Spleen (tissue), 11 donors: ENCODE results near the gene PIP5K1B. TPM values are rescaled to one million over a fixed set of nuclear protein-coding genes. Genes with fewer than 3 reads are reported as not detected.

ENCODE experiments used
- DNase-seq: peaks from one replicate; pipeline ENCODE4 v3.0.0-alpha.2; 2020
- H3K27ac ChIP-seq, 8 donors: fragments of 200-600 bp; sonication (generic) in 7 of 8; 1 replicate in 4 of 8; 2 replicates in 4 of 8; pipeline versions ENCODE4 v1.5.0 to v1.8.0; 2016 to 2021; ENCODE audit warnings: inconsistent platforms in 4 of 8, mild to moderate bottlenecking in 4 of 8, moderate library complexity in 1 of 8
- H3K27me3 ChIP-seq, 7 donors: fragments of 200-600 bp; sonication (generic) in 6 of 7; replicated peaks in 1 of 7; 1 replicate in 4 of 7; 2 replicates in 3 of 7; pipeline versions ENCODE4 v1.5.0 to v1.8.0; 2016 to 2021; ENCODE audit warnings: inconsistent platforms in 3 of 7, mild to moderate bottlenecking in 1 of 7
- H3K36me3 ChIP-seq, 6 donors: fragments of 200-600 bp; sonication (generic) in 5 of 6; 1 replicate in 4 of 6; 2 replicates in 2 of 6; pipeline versions ENCODE4 v1.5.0 to v1.8.0; 2016 to 2021; ENCODE audit warnings: inconsistent platforms in 2 of 6
- H3K4me1 ChIP-seq, 6 donors: fragments of 200-600 bp; sonication (generic) in 5 of 6; 1 replicate in 3 of 6; 2 replicates in 3 of 6; pipeline versions ENCODE4 v1.5.0 to v1.8.0; 2016 to 2021; ENCODE audit warnings: inconsistent platforms in 3 of 6
- H3K4me3 ChIP-seq, 8 donors: fragments of 200-600 bp; sonication (generic) in 7 of 8; 1 replicate in 4 of 8; 2 replicates in 4 of 8; pipeline versions ENCODE4 v1.5.0 to v1.8.0; 2016 to 2021; ENCODE audit warnings: inconsistent platforms in 4 of 8, mild to moderate bottlenecking in 4 of 8, moderate library complexity in 2 of 8
- H3K9me3 ChIP-seq, 8 donors: fragments of 200-600 bp; sonication (generic) in 7 of 8; 1 replicate in 4 of 8; 2 replicates in 4 of 8; pipeline versions ENCODE4 v1.5.0 to v1.8.0; 2016 to 2021; ENCODE audit warnings: inconsistent platforms in 4 of 8
- CTCF ChIP-seq, 11 experiments: fragments of 200-600 bp in 7 of 11; fragments of 450-650 bp in 4 of 11; sonication (generic) in 4 of 11; IDR thresholded peaks in 8 of 11; conservative IDR thresholded peaks in 3 of 11; 1 replicate in 7 of 11; 2 replicates in 4 of 11; pipeline versions ENCODE4 v1.4.0 to v1.8.0; 2016 to 2021; ENCODE audit warnings: antibody characterized with exemption in 11 of 11, inconsistent platforms in 4 of 11, mild to moderate bottlenecking in 1 of 11
- POLR2A ChIP-seq, 3 donors: fragments of 450-650 bp; IDR thresholded peaks; one replicate each; pipeline ENCODE4 v1.5.1; 2017; ENCODE audit warnings: antibody characterized with exemption in 3 of 3, mild to moderate bottlenecking in 1 of 3
- POLR2AphosphoS5 ChIP-seq, 3 donors: sonication (generic); formaldehyde crosslinking; IDR thresholded peaks; one replicate each; pipeline ENCODE4 v1.5.1; 2017; ENCODE audit warnings: antibody characterized with exemption in 3 of 3
- WGBS, 5 donors: extraction: QIAGEN DNeasy Blood & Tissue Kit in 3 of 5; methylation state at CpG; one replicate each; pipeline versions ENCODE4 v1.1.5 to v1.1.7; 2013 to 2018; 5-methylcytosine and 5-hydroxymethylcytosine counted together
- intact Hi-C: fragments of 100-400 bp; cut with DNase I; formaldehyde crosslinking; loops from one replicate; pipeline ENCODE4 v1.15.0; 2023; ENCODE audit warnings: low total_unique reads
- polyA plus RNA-seq, 3 donors: library from polyadenylated mRNA; stranded (reverse); fragments of 200-250 nt; gene quantifications; one replicate each; pipeline ENCODE4 v1.2.1, GENCODE V29; 2013
- total RNA-seq, 7 donors: library from RNA; depleted of rRNA in 3 of 7; stranded (reverse); fragments of >200 nt in 3 of 7; fragmentation: NEBNext Ultra II Directional in 4 of 7; extraction: Animal tissue kit (Norgen Biotek cat#: 25700) in 4 of 7; gene quantifications; one replicate each; pipeline versions ENCODE4 v1.1.0 to v1.2.1, GENCODE V29; 2016 to 2021
- donor health status: healthy with polysubstance abuse.
- donor health status: DM: no; HTN: no; CAD: no; lungs with moderate emphysema.
- donor health status: DM: no; HTN: no; CAD: no.
- donor health status: Bipolar disorder and iron deficiency.
- donor health status: healthy.
- donor health status: DM: no; HTN: no; CAD: no.
- donor health status: DM: yes; HTN: yes; CAD: no.

PIP5K1B gene
- total and polyA plus RNA-seq, 10 donors = 1.5 to 10.3 (median 6.8) TPM

- Histone ChIP-seq H3K27me3 (no peaks in the 10 kb centered on the region), H3K27ac (no peak overlapping the region), H3K36me3 (peaks cover 0 to 16% (median 4%) of the 10 kb centered on the region in 6 donors), H3K4me1 (peaks cover 0 to 15% (median 4%) of the 10 kb centered on the region in 6 donors), H3K9me3 (no peaks in the 10 kb centered on the region), H3K4me3 (no peak overlapping the region)
- intact Hi-C loops = no loop called here
- DNase-seq = no peak
- no peak for TF ChIP-seq POLR2A (IDR thresholded peaks at IDR 0.05)
- no peak for TF ChIP-seq POLR2AphosphoS5 (IDR thresholded peaks at IDR 0.05)
- no peak for TF ChIP-seq CTCF (IDR thresholded peaks at IDR 0.05 in 8 of 11, conservative IDR thresholded peaks at IDR 0.05 in 3 of 11)
- WGBS, 5 donors = 90 to 95% (median 92%) methylated on average over 3 of the region's 3 CpGs
Measured at GRCh38 chr9:68791169-68791568, 86.1 kb downstream of the PIP5K1B start.

GRCh38 chr9:68793605-68794343, 88.7 kb downstream of the PIP5K1B start:
- WGBS, 5 donors = 61 to 75% (median 69%) methylated on average over 6 of the region's 6 CpGs
- Histone ChIP-seq H3K27me3 (no peaks in the 10 kb centered on the region), H3K9me3 (no peaks in the 10 kb centered on the region), H3K27ac (no peak overlapping the region), H3K4me1 (peaks cover 0 to 15% (median 4%) of the 10 kb centered on the region in 6 donors), H3K4me3 (no peak overlapping the region), H3K36me3 (peaks cover 0 to 6% (median 0%) of the 10 kb centered on the region in 6 donors)
- TF ChIP-seq POLR2A (IDR thresholded peaks at IDR 0.05) = no peak
- TF ChIP-seq CTCF (IDR thresholded peaks at IDR 0.05 in 8 of 11, conservative IDR thresholded peaks at IDR 0.05 in 3 of 11) = no peak
- TF ChIP-seq POLR2AphosphoS5 (IDR thresholded peaks at IDR 0.05) = no peak
- DNase-seq = no peak
- intact Hi-C loops = no loop called here

DNA sequence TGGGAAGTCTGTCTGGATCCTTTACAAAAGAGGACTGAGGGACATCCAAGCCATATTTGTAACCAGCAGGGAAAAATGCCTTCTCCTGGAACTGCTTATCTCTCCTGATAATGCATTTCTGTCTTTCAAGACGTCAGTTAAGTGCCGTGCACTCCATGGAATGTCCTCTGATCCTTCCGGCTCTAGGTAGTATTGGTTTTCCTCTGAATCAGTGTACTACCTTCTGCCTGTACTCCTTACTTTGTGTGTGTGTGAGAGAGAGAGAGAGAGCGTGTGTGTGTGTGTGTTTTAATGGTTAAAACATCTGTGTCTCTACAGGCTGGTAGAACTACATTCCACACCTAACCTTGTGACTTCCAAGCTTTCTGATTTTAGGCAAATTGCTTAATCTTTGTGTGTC, 89.9 kb downstream of the PIP5K1B start:
- Histone ChIP-seq H3K4me3 (no peak overlapping the region), H3K27ac (no peak overlapping the region), H3K4me1 (peaks cover 0 to 15% (median 4%) of the 10 kb centered on the region in 6 donors), H3K27me3 (no peaks in the 10 kb centered on the region), H3K9me3 (no peaks in the 10 kb centered on the region), H3K36me3 (no peaks in the 10 kb centered on the region)
- TF ChIP-seq CTCF (IDR thresholded peaks at IDR 0.05 in 8 of 11, conservative IDR thresholded peaks at IDR 0.05 in 3 of 11) = no peak
- TF ChIP-seq POLR2AphosphoS5 (IDR thresholded peaks at IDR 0.05) = no peak
- TF ChIP-seq POLR2A (IDR thresholded peaks at IDR 0.05) = no peak
- no peak for DNase-seq
- 66 to 82% (median 74%) methylated on average over 4 of the region's 4 CpGs for WGBS, 5 donors
- intact Hi-C loops = no loop called here

GRCh38 chr9:68795411-68795810, 90.4 kb downstream of the PIP5K1B start:
- no peaks in the 10 kb centered on the region for H3K27me3 ChIP-seq
- H3K4me3 ChIP-seq = no peak overlapping the region
- DNase-seq = no peak
- intact Hi-C loops = no loop called here
- no peak for TF ChIP-seq CTCF (IDR thresholded peaks at IDR 0.05 in 8 of 11, conservative IDR thresholded peaks at IDR 0.05 in 3 of 11)
- TF ChIP-seq POLR2AphosphoS5 (IDR thresholded peaks at IDR 0.05) = no peak
- TF ChIP-seq POLR2A (IDR thresholded peaks at IDR 0.05) = no peak
- no peaks in the 10 kb centered on the region for H3K36me3 ChIP-seq
- H3K4me1 ChIP-seq = peaks cover 0 to 15% (median 4%) of the 10 kb centered on the region in 6 donors
- H3K9me3 ChIP-seq = no peaks in the 10 kb centered on the region
- no peak overlapping the region for H3K27ac ChIP-seq
- WGBS, 5 donors = 85 to 93% (median 90%) methylated on average over 2 of the region's 2 CpGs
